ENCODE data around the gene EIF1. TPM values are rescaled to one million over a fixed set of nuclear protein-coding genes. Genes with fewer than 3 reads are reported as not detected.
A peak's percentile ranks its signal among the peaks of the same experiment; 100 is the strongest.

EIF1 gene
- total and polyA plus RNA-seq, 2 of the 8 experiments (the other 6 are each of a cell fraction or from before 2014, with no cell fraction given): 175 to 539 TPM

GRCh38 chr17:41707803-41708669 lies 19.4 kb downstream of the EIF1 start (continued):
- TF ChIP-seq HDAC6 (IDR thresholded peaks at IDR 0.05; ENCODE audit: low read depth, low read length) (no peak), TCF12 (IDR thresholded peaks at IDR 0.05; ENCODE audit: low read depth, low read length) (peak; percentile 90; the same call in 1 of the 2 replicates), POU5F1 (IDR thresholded peaks at IDR 0.05; ENCODE audit: low read depth, low read length) (0 out of 2 replicates have a peak, but pooled peaks have one; percentile 53)
